Activated T-cell treated with anti-CD3 and anti-CD28 coated beads for 48 hours (primary cell): ENCODE results near the gene KLC1.
"Not testable (repeated sequence)": the region's sequence is repeated elsewhere in the genome, so short reads cannot be mapped to it uniquely, and the experiment has no call there.

Experiments
- DNase-seq: peaks from one replicate; pipeline ENCODE4 v3.0.0-alpha.2; 2020; ENCODE audit warnings: low read depth

KLC1 gene

GRCh38 chr14:103625356-103626095 lies 3.5 kb upstream of the KLC1 start:
- no peak for DNase-seq

GRCh38 chr14:103626146-103626850 lies 2.7 kb upstream of the KLC1 start:
- DNase-seq, result no peak

- no peak for DNase-seq
These were observed 1.7 kb upstream of the KLC1 start for GRCh38 chr14:103627073-103628025.

GRCh38 chr14:103628221-103628683 lies 759 bp upstream of the KLC1 start:
- DNase-seq, result no peak

- peak; percentile 56 for DNase-seq
These were observed 601 bp downstream of the KLC1 start for GRCh38 chr14:103629503-103630121.

- DNase-seq, result no peak
These were observed 1.5 kb downstream of the KLC1 start for GRCh38 chr14:103630364-103631108.

GRCh38 chr14:103633391-103633790 lies 4.4 kb downstream of the KLC1 start:
- no peak for DNase-seq

GRCh38 chr14:103634156-103634555 lies 5.1 kb downstream of the KLC1 start:
- DNase-seq, result no peak

- no peak for DNase-seq
These were observed 9.6 kb downstream of the KLC1 start for GRCh38 chr14:103638594-103638993.

GRCh38 chr14:103641161-103641560 lies 12.2 kb downstream of the KLC1 start:
- no peak for DNase-seq

- no peak for DNase-seq
These were observed 17.2 kb downstream of the KLC1 start for GRCh38 chr14:103646189-103646588.

- DNase-seq, result no peak
These were observed 20.0 kb downstream of the KLC1 start for GRCh38 chr14:103649001-103649400.

- DNase-seq, result no peak
These were observed 21.2 kb downstream of the KLC1 start for GRCh38 chr14:103650213-103650612.

- no peak for DNase-seq
These were observed 22.6 kb downstream of the KLC1 start for GRCh38 chr14:103651585-103651984.

GRCh38 chr14:103652806-103653205 lies 23.8 kb downstream of the KLC1 start:
- no peak for DNase-seq

- DNase-seq, result not testable (repeated sequence)
These were observed 24.3 kb downstream of the KLC1 start for GRCh38 chr14:103653336-103653735.

GRCh38 chr14:103653805-103654204 lies 24.8 kb downstream of the KLC1 start:
- DNase-seq, result no peak

GRCh38 chr14:103654619-103655018 lies 25.6 kb downstream of the KLC1 start:
- no peak for DNase-seq

GRCh38 chr14:103656031-103656755 lies 27.2 kb downstream of the KLC1 start:
- no peak for DNase-seq

GRCh38 chr14:103656756-103657133 lies 27.7 kb downstream of the KLC1 start:
- DNase-seq, result no peak

GRCh38 chr14:103657471-103657870 lies 28.5 kb downstream of the KLC1 start:
- DNase-seq, result no peak
